MG63 (cell line): ENCODE results near the gene BID. TPM values are rescaled to one million over a fixed set of nuclear protein-coding genes. Genes with fewer than 3 reads are reported as not detected.

Experiments used
- DNase-seq: peaks from one replicate; pipeline ENCODE4 v3.0.0-alpha.2; 2020
- H3K27me3 ChIP-seq: fragments of 250-450 bp; sonication (Bioruptor Pico); 2 replicates; pipeline ENCODE4 v1.5.1; 2020; ENCODE audit warnings: mild to moderate bottlenecking, moderate library complexity
- H3K36me3 ChIP-seq: fragments of 250-450 bp; sonication (Bioruptor Pico); 2 replicates; pipeline ENCODE4 v1.5.1; 2020; ENCODE audit warnings: mild to moderate bottlenecking, moderate library complexity
- H3K4me3 ChIP-seq: fragments of 250-450 bp; sonication (Bioruptor Pico); 2 replicates; pipeline ENCODE4 v1.5.1; 2020; ENCODE audit warnings: mild to moderate bottlenecking, moderate library complexity
- H3K9me3 ChIP-seq: fragments of 250-450 bp; sonication (Bioruptor Pico); 2 replicates; pipeline ENCODE4 v1.5.1; 2020; ENCODE audit warnings: mild to moderate bottlenecking, moderate library complexity
- total RNA-seq: library from RNA; depleted of rRNA; stranded (reverse); fragments of >200 nt; shearing (Covaris generic); gene quantifications from 2 replicates; pipeline ENCODE4 v1.2.3, GENCODE V29; 2014; ENCODE audit warnings: low replicate concordance; rRNA removed

BID gene
- 42.3 and 127 TPM in 2 replicates for total RNA-seq

- no peaks in the 10 kb centered on the region for H3K9me3 ChIP-seq
- no peaks in the 10 kb centered on the region for H3K36me3 ChIP-seq
- DNase-seq, result peak; percentile 53
- peak within 1 kb of the TSS; percentile 64 for H3K4me3 ChIP-seq
- no peaks in the 10 kb centered on the region for H3K27me3 ChIP-seq
These were observed at the start of gene BID for GRCh38 chr22:17774206-17774925. BID (minus strand) TSS chr22:17774469; CDS start chr22:17750116, 24,353 bp downstream.

GRCh38 chr22:17823964-17824363, 49.7 kb upstream of the BID start:
- Histone ChIP-seq H3K9me3 (no peaks in the 10 kb centered on the region), H3K27me3 (no peaks in the 10 kb centered on the region), H3K4me3 (no peak overlapping the region), H3K36me3 (peaks cover 37% of the 10 kb centered on the region)
- no peak for DNase-seq

- Histone ChIP-seq H3K27me3 (no peaks in the 10 kb centered on the region), H3K36me3 (peaks cover 30% of the 10 kb centered on the region), H3K9me3 (no peaks in the 10 kb centered on the region), H3K4me3 (no peak overlapping the region)
- DNase-seq, result no peak
These were observed 49.0 kb upstream of the BID start for GRCh38 chr22:17823226-17823625.

GRCh38 chr22:17822087-17822486, 47.8 kb upstream of the BID start:
- no peaks in the 10 kb centered on the region for H3K9me3 ChIP-seq
- H3K36me3 ChIP-seq, result peaks cover 24% of the 10 kb centered on the region
- H3K4me3 ChIP-seq, result no peak overlapping the region
- DNase-seq, result no peak
- H3K27me3 ChIP-seq, result no peaks in the 10 kb centered on the region

- H3K27me3 ChIP-seq, result no peaks in the 10 kb centered on the region
- H3K4me3 ChIP-seq, result no peak overlapping the region
- H3K36me3 ChIP-seq, result peaks cover 18% of the 10 kb centered on the region
- DNase-seq, result no peak
- no peaks in the 10 kb centered on the region for H3K9me3 ChIP-seq
These were observed 46.7 kb upstream of the BID start for GRCh38 chr22:17820879-17821439.

- Histone ChIP-seq H3K9me3 (no peaks in the 10 kb centered on the region), H3K36me3 (peaks cover 18% of the 10 kb centered on the region), H3K27me3 (no peaks in the 10 kb centered on the region), H3K4me3 (no peak overlapping the region)
- DNase-seq, result no peak
These were observed 44.4 kb upstream of the BID start for GRCh38 chr22:17818649-17819048.

GRCh38 chr22:17818180-17818579, 43.9 kb upstream of the BID start:
- Histone ChIP-seq H3K9me3 (no peaks in the 10 kb centered on the region), H3K27me3 (no peaks in the 10 kb centered on the region), H3K4me3 (no peak overlapping the region), H3K36me3 (peaks cover 18% of the 10 kb centered on the region)
- DNase-seq, result no peak

- Histone ChIP-seq H3K9me3 (no peaks in the 10 kb centered on the region), H3K4me3 (no peak overlapping the region), H3K27me3 (no peaks in the 10 kb centered on the region), H3K36me3 (peaks cover 24% of the 10 kb centered on the region)
- DNase-seq, result no peak
These were observed 43.3 kb upstream of the BID start for GRCh38 chr22:17817511-17818065.

GRCh38 chr22:17817079-17817478, 42.8 kb upstream of the BID start:
- no peaks in the 10 kb centered on the region for H3K27me3 ChIP-seq
- no peaks in the 10 kb centered on the region for H3K9me3 ChIP-seq
- H3K36me3 ChIP-seq, result peaks cover 24% of the 10 kb centered on the region
- no peak for DNase-seq
- no peak overlapping the region for H3K4me3 ChIP-seq

- H3K36me3 ChIP-seq, result peaks cover 24% of the 10 kb centered on the region
- no peak overlapping the region for H3K4me3 ChIP-seq
- no peaks in the 10 kb centered on the region for H3K9me3 ChIP-seq
- no peak for DNase-seq
- no peaks in the 10 kb centered on the region for H3K27me3 ChIP-seq
These were observed 42.4 kb upstream of the BID start for GRCh38 chr22:17816649-17817048.

GRCh38 chr22:17815703-17816254, 41.5 kb upstream of the BID start:
- peaks cover 26% of the 10 kb centered on the region for H3K36me3 ChIP-seq
- no peak overlapping the region for H3K4me3 ChIP-seq
- no peak for DNase-seq
- no peaks in the 10 kb centered on the region for H3K27me3 ChIP-seq
- no peaks in the 10 kb centered on the region for H3K9me3 ChIP-seq

GRCh38 chr22:17814830-17815229, 40.6 kb upstream of the BID start:
- peaks cover 33% of the 10 kb centered on the region for H3K36me3 ChIP-seq
- no peaks in the 10 kb centered on the region for H3K27me3 ChIP-seq
- no peak overlapping the region for H3K4me3 ChIP-seq
- no peak for DNase-seq
- no peaks in the 10 kb centered on the region for H3K9me3 ChIP-seq

GRCh38 chr22:17814084-17814483, 39.8 kb upstream of the BID start:
- H3K36me3 ChIP-seq, result peaks cover 34% of the 10 kb centered on the region
- H3K27me3 ChIP-seq, result no peaks in the 10 kb centered on the region
- H3K4me3 ChIP-seq, result no peak overlapping the region
- no peaks in the 10 kb centered on the region for H3K9me3 ChIP-seq
- DNase-seq, result no peak

GRCh38 chr22:17811119-17811518, 36.9 kb upstream of the BID start:
- Histone ChIP-seq H3K27me3 (no peaks in the 10 kb centered on the region), H3K36me3 (peaks cover 38% of the 10 kb centered on the region)
- DNase-seq, result no peak

GRCh38 chr22:17810570-17811116, 36.4 kb upstream of the BID start:
- Histone ChIP-seq H3K4me3 (no peak overlapping the region), H3K27me3 (no peaks in the 10 kb centered on the region), H3K9me3 (no peaks in the 10 kb centered on the region), H3K36me3 (peaks cover 43% of the 10 kb centered on the region)
- DNase-seq, result no peak

More at GRCh38 chr22:17811119-17811518, 36.9 kb upstream of the BID start:
- Histone ChIP-seq H3K4me3 (no peak overlapping the region), H3K9me3 (no peaks in the 10 kb centered on the region)

- no peak overlapping the region for H3K4me3 ChIP-seq
- DNase-seq, result no peak
- H3K27me3 ChIP-seq, result no peaks in the 10 kb centered on the region
- H3K9me3 ChIP-seq, result no peaks in the 10 kb centered on the region
- peaks cover 45% of the 10 kb centered on the region for H3K36me3 ChIP-seq
These were observed 34.6 kb upstream of the BID start for GRCh38 chr22:17808693-17809403.
